Measurements from ENCODE around the gene FLACC1.
"Not testable (repeated sequence)": the region's sequence is repeated elsewhere in the genome, so short reads cannot be mapped to it uniquely, and the experiment has no call there.

DNA sequence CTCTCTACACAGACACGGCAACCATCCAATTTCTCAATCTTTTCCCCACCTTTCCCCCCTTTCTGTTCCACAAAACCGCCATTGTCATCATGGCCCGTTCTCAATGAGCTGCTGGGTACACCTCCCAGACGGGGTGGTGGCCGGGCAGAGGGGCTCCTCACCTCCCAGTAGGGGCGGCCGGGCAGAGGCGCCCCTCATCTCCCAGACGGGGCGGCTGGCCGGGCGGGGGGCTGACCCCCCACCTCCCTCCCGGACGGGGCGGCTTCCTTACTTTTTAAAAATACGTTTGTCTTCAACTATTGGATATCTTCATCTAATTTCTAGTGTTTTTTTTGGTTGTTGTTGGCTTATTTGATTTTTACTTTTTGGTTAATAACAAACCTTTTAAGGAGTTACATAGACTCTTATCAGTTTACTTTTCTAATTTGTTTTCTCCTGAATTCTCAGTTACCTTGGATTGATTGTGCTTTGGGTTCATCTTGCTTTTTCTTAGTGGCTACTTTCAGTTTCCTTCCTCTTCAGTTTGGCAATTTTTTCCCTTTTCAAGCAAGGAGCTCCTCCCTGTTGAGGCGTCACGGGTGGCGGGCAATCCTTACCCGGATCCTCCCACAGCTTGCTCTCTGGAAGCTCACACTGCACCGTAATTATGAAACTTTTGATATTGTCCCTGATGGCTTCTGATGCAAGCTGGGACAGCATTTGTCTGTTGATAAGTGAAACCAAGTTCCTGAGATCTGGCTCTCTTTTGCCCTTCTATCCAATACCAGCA lies 117.8 kb downstream of the FLACC1 start:
- not testable (repeated sequence) for TF ChIP-seq POLR2A (IDR thresholded peaks at IDR 0.05; ENCODE audit: low read length); GATA1 (IDR thresholded peaks at IDR 0.05; ENCODE audit: low read depth, low read length)

Data from erythroblast (primary cell).